ENCODE measurements around the gene NDST1. TPM values are rescaled to one million over a fixed set of nuclear protein-coding genes. Genes with fewer than 3 reads are reported as not detected.

NDST1 gene
- total and polyA plus RNA-seq, 10 of the 15 experiments (the other 5 are each of a cell fraction or from before 2014, with no cell fraction given), result 0.20 to 53.5 (median 12.9) TPM

GRCh38 chr5:150512368-150512747 lies 4.4 kb downstream of the NDST1 start:
- FAIRE-seq, result no peak
- SMC1A ChIA-PET (ENCODE audit: uncharacterized antibody, unreplicated experiment), result interaction anchor here (1.5 kb wide), 1 partner anchor 52 kb away, joined by 4 read pairs; no protein-coding TSS in a partner anchor

More at GRCh38 chr5:150512368-150512747, 4.4 kb downstream of the NDST1 start:
- Histone ChIP-seq H3K36me3 (ENCODE audit: control insufficient read depth in 2 of 2, insufficient read depth in 2 of 2, low read length in 1 of 2) (peaks cover 0 to 5% of the 10 kb centered on the region in 2 experiments; a peak in 3 of 4 replicates), H3K79me2 (ENCODE audit: control insufficient read depth, insufficient read depth, low read length) (peaks cover 2% of the 10 kb centered on the region), H4K20me1 (ENCODE audit: control insufficient read depth, insufficient read depth) (no peaks in the 10 kb centered on the region), H2AFZ (ENCODE audit: control insufficient read depth, low read depth, low read length) (no peak overlapping the region), H3K4me2 (ENCODE audit: control insufficient read depth, insufficient read depth) (no peak overlapping the region), H3K27me3 (replicated peaks in 1 of 2; ENCODE audit: control insufficient read depth in 2 of 2, insufficient read depth in 2 of 2, low read length in 1 of 2) (no peaks in the 10 kb centered on the region), H3K4me3 (no peak overlapping the region), H3K27ac (ENCODE audit: control insufficient read depth, insufficient read depth) (no peak overlapping the region), H3K4me1 (ENCODE audit: control insufficient read depth, insufficient read depth, low read length) (no peaks in the 10 kb centered on the region), H3K9me3 (replicated peaks; ENCODE audit: control insufficient read depth, insufficient read depth, low read length) (no peaks in the 10 kb centered on the region), H3K9ac (ENCODE audit: control insufficient read depth, insufficient read depth, low read length) (no peak overlapping the region)
- TF ChIP-seq EZH2 (IDR thresholded peaks at IDR 0.05; ENCODE audit: borderline replicate concordance, control insufficient read depth, low read depth, low read length) (no peak), ATF3 (IDR thresholded peaks at IDR 0.05; ENCODE audit: borderline replicate concordance, extremely low read depth, low read depth, low read length) (no peak), SMC3 (IDR thresholded peaks at IDR 0.05; ENCODE audit: borderline replicate concordance, low read length) (no peak), SREBF2 (IDR thresholded peaks at IDR 0.05; ENCODE audit: low read length) (no peak), POLR2AphosphoS2 (IDR thresholded peaks at IDR 0.05; ENCODE audit: low read depth, low read length) (no peak), IRF4 (IDR thresholded peaks at IDR 0.05; ENCODE audit: low read depth, low read length) (no peak), SPI1 (IDR thresholded peaks at IDR 0.05; ENCODE audit: borderline replicate concordance, insufficient read depth, low read depth, low read length) (no peak), CBFB (IDR thresholded peaks at IDR 0.05; ENCODE audit: low read depth) (no peak), POU2F2 (IDR thresholded peaks at IDR 0.05; ENCODE audit: borderline replicate concordance, low read depth, low read length) (no peak), NR2C1 (IDR thresholded peaks at IDR 0.05) (no peak), JUND (IDR thresholded peaks at IDR 0.05; ENCODE audit: low read depth, low read length) (no peak), TAF1 (IDR thresholded peaks at IDR 0.05; ENCODE audit: borderline replicate concordance, low read depth, low read length) (no peak), ZNF274 (IDR thresholded peaks at IDR 0.05; ENCODE audit: insufficient read depth, insufficient read length) (no peak), YBX1 (IDR thresholded peaks at IDR 0.05) (no peak), BACH1 (IDR thresholded peaks at IDR 0.05; ENCODE audit: borderline replicate concordance) (no peak), MXI1 (IDR thresholded peaks at IDR 0.05; ENCODE audit: low read depth, low read length) (no peak), STAT3 (IDR thresholded peaks at IDR 0.05; ENCODE audit: low read depth, low read length) (no peak)
- TF ChIP-seq, protein P1, sequence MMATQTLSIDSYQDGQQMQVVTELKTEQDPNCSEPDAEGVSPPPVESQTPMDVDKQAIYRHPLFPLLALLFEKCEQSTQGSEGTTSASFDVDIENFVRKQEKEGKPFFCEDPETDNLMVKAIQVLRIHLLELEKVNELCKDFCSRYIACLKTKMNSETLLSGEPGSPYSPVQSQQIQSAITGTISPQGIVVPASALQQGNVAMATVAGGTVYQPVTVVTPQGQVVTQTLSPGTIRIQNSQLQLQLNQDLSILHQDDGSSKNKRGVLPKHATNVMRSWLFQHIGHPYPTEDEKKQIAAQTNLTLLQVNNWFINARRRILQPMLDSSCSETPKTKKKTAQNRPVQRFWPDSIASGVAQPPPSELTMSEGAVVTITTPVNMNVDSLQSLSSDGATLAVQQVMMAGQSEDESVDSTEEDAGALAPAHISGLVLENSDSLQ (IDR thresholded peaks at IDR 0.05), result no peak
- TF ChIP-seq, protein P2, sequence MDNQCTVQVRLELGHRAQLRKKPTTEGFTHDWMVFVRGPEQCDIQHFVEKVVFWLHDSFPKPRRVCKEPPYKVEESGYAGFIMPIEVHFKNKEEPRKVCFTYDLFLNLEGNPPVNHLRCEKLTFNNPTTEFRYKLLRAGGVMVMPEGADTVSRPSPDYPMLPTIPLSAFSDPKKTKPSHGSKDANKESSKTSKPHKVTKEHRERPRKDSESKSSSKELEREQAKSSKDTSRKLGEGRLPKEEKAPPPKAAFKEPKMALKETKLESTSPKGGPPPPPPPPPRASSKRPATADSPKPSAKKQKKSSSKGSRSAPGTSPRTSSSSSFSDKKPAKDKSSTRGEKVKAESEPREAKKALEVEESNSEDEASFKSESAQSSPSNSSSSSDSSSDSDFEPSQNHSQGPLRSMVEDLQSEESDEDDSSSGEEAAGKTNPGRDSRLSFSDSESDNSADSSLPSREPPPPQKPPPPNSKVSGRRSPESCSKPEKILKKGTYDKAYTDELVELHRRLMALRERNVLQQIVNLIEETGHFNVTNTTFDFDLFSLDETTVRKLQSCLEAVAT (IDR thresholded peaks at IDR 0.05), result no peak
- TF ChIP-seq, protein P3, sequence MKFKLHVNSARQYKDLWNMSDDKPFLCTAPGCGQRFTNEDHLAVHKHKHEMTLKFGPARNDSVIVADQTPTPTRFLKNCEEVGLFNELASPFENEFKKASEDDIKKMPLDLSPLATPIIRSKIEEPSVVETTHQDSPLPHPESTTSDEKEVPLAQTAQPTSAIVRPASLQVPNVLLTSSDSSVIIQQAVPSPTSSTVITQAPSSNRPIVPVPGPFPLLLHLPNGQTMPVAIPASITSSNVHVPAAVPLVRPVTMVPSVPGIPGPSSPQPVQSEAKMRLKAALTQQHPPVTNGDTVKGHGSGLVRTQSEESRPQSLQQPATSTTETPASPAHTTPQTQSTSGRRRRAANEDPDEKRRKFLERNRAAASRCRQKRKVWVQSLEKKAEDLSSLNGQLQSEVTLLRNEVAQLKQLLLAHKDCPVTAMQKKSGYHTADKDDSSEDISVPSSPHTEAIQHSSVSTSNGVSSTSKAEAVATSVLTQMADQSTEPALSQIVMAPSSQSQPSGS (IDR thresholded peaks at IDR 0.05; ENCODE audit: low read length), result no peak
- intact Hi-C loops (cut with micrococcal nuclease; ENCODE audit: unreplicated experiment), result no loop called here
- ChIA-PET POLR2A (no interaction called here), CTCF (interaction anchor here (1.3 to 1.6 kb wide), 4 partner anchors 23 to 53 kb away, joined by 3 to 6 read pairs (median 4); no protein-coding TSS in a partner anchor), RAD21 (ENCODE audit: unreplicated experiment) (interaction anchor here (1.1 kb wide), 1 partner anchor 22 kb away, joined by 4 read pairs; no protein-coding TSS in a partner anchor)
- in situ Hi-C loops (cut with MboI), result no loop called here
- no peak for DNase-seq (ENCODE audit: low read depth, low spot score)
- ATAC-seq, result no peak
- no TSS peak for BruUV-seq (replicated peaks)
- WGBS (ENCODE audit: insufficient coverage, insufficient replicate concordance, low lambda C conversion rate, missing lambda C conversion rate), result 74% methylated on average over 6 of the region's 6 CpGs

Data from GM12878 (cell line).